GM12878 (cell line): ENCODE results near the gene SNAI1. TPM values are rescaled to one million over a fixed set of nuclear protein-coding genes. Genes with fewer than 3 reads are reported as not detected.

Experiments used
- BMI1 ChIP-seq: fragments of 450-650 bp; IDR thresholded peaks from 2 replicates; pipeline ENCODE4 v1.6.1; 2016; ENCODE audit warnings: mild to moderate bottlenecking, moderate library complexity, borderline replicate concordance
- FOS ChIP-seq: IDR thresholded peaks from 3 replicates; pipeline ENCODE4 v1.6.1; 2011; ENCODE audit warnings: borderline replicate concordance; ENCODE audit not compliant: insufficient read length; ENCODE audit errors: extremely low read depth
- IRF4 ChIP-seq: IDR thresholded peaks from 2 replicates; pipeline ENCODE4 v1.6.1; 2011; ENCODE audit warnings: low read depth, low read length
- KAT2A ChIP-seq: conservative IDR thresholded peaks from 2 replicates; pipeline ENCODE4 v1.6.1; 2011; ENCODE audit warnings: low read depth, low read length; ENCODE audit not compliant: control insufficient read depth
- KLF5 ChIP-seq: fragments of 450-650 bp; IDR thresholded peaks from 2 replicates; pipeline ENCODE4 v1.6.1; 2014; ENCODE audit warnings: mild to moderate bottlenecking; ENCODE audit not compliant: partially characterized antibody
- LARP7 ChIP-seq: fragments of 450-650 bp; IDR thresholded peaks from 2 replicates; pipeline ENCODE4 v1.6.1; 2017; ENCODE audit warnings: mild to moderate bottlenecking
- MTA3 ChIP-seq: IDR thresholded peaks from 2 replicates; pipeline ENCODE4 v1.6.1; 2012; ENCODE audit warnings: low read length, inconsistent platforms, borderline replicate concordance
- MXI1 ChIP-seq: fragments of 150-350 bp; IDR thresholded peaks from 2 replicates; pipeline ENCODE4 v1.6.1; 2011; ENCODE audit warnings: low read depth, mild to moderate bottlenecking, inconsistent platforms, low read length, improper control_type of control experiment
- RELB ChIP-seq: fragments of 450-650 bp; IDR thresholded peaks from 2 replicates; pipeline ENCODE4 v1.6.1; 2017; ENCODE audit warnings: low read depth, mild to moderate bottlenecking, moderate library complexity
- REST ChIP-seq: IDR thresholded peaks from 2 replicates; pipeline ENCODE4 v1.6.1; 2012; ENCODE audit warnings: mild to moderate bottlenecking, low read depth, low read length
- RFX5 ChIP-seq: IDR thresholded peaks from 2 replicates; pipeline ENCODE4 v1.6.1; 2011; ENCODE audit warnings: low read depth, low read length, improper control_type of control experiment
- RUNX3 ChIP-seq: IDR thresholded peaks from 2 replicates; pipeline ENCODE4 v1.6.1; 2012; ENCODE audit warnings: low read length, inconsistent platforms
- SP1 ChIP-seq: IDR thresholded peaks from one replicate; pipeline ENCODE4 v1.6.1; 2011; ENCODE audit warnings: low read depth, low read length
- TCF3 ChIP-seq: IDR thresholded peaks from 2 replicates; pipeline ENCODE4 v1.6.1; 2012; ENCODE audit warnings: low read depth, mild to moderate bottlenecking, low read length, borderline replicate concordance; ENCODE audit not compliant: insufficient read depth
- ZNF384 ChIP-seq: IDR thresholded peaks from 2 replicates; pipeline ENCODE4 v1.6.1; 2012; ENCODE audit warnings: low read depth, mild to moderate bottlenecking, low read length, improper control_type of control experiment, borderline replicate concordance
- ZNF592 ChIP-seq: fragments of 450-650 bp; IDR thresholded peaks from 2 replicates; pipeline ENCODE4 v1.6.1; 2017; ENCODE audit warnings: mild to moderate bottlenecking, moderate library complexity
- polyA plus RNA-seq, 11 experiments: library from polyadenylated mRNA; depleted of rRNA in 4 of 11; unstranded in 6 of 11; stranded (reverse) in 5 of 11; fragments of >200 nt; fragmentation: Nextera tagmentation in 4 of 11; fragmentation: Illumina TruSeq in 1 of 11; extraction: Ambion mirVana in 4 of 11; extraction: Trizol in 1 of 11; gene quantifications; 1 replicate in 1 of 11; 2 replicates in 10 of 11; pipeline versions ENCODE4 v1.2.1 to v1.2.3, GENCODE V29; 2011 to 2016; ENCODE audit warnings: inconsistent platforms in 2 of 11, missing spikeins in 2 of 11, low read depth in 1 of 11
- total RNA-seq, 4 experiments: library from RNA; depleted of rRNA in 3 of 4; stranded (reverse); fragments of >200 nt in 3 of 4; fragmentation: Illumina TruSeq in 1 of 4; extraction: Trizol in 1 of 4; gene quantifications; 2 replicates each; pipeline versions ENCODE4 v1.2.1 to v1.2.3, GENCODE V29; 2013 to 2021
- TF ChIP-seq, protein P1 (sequence below): fragments of 450-650 bp; IDR thresholded peaks from 2 replicates; pipeline ENCODE4 v1.6.1; 2017; ENCODE audit warnings: mild to moderate bottlenecking, moderate library complexity

SNAI1 gene
- total and polyA plus RNA-seq, 10 of the 15 experiments (the other 5 are each of a cell fraction or from before 2014, with no cell fraction given) = 0.11 to 0.79 (median 0.24) TPM; not detected in 2

DNA sequence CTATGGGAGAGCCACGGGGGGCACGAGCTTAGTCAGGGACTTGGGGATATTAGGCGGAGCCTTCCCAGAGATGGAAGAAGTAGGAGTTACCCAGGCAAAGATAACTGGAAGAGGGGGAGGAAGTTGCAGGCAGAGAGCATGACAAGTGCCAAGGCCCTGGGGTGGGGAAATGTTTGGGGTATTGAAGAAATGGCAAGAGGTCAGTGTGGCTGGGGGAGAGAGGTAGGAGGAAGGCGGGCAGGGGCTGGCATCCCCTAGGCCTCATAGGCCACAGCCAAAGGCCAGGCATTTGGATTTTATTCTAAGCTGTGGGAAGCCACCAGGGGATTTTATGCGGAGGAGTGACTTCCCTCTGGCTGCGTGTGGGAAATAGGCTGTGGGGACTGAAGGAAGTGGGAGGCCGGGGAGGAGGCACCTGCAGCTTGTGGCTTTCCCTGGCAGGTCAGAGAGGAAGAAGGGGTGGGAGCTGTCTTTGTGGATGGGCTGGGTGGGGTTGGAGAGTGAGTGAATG lies 22.7 kb downstream of the SNAI1 start (continued):
- TF ChIP-seq ZNF592 = no peak
- no peak for TF ChIP-seq IRF4
- TF ChIP-seq, protein P1, sequence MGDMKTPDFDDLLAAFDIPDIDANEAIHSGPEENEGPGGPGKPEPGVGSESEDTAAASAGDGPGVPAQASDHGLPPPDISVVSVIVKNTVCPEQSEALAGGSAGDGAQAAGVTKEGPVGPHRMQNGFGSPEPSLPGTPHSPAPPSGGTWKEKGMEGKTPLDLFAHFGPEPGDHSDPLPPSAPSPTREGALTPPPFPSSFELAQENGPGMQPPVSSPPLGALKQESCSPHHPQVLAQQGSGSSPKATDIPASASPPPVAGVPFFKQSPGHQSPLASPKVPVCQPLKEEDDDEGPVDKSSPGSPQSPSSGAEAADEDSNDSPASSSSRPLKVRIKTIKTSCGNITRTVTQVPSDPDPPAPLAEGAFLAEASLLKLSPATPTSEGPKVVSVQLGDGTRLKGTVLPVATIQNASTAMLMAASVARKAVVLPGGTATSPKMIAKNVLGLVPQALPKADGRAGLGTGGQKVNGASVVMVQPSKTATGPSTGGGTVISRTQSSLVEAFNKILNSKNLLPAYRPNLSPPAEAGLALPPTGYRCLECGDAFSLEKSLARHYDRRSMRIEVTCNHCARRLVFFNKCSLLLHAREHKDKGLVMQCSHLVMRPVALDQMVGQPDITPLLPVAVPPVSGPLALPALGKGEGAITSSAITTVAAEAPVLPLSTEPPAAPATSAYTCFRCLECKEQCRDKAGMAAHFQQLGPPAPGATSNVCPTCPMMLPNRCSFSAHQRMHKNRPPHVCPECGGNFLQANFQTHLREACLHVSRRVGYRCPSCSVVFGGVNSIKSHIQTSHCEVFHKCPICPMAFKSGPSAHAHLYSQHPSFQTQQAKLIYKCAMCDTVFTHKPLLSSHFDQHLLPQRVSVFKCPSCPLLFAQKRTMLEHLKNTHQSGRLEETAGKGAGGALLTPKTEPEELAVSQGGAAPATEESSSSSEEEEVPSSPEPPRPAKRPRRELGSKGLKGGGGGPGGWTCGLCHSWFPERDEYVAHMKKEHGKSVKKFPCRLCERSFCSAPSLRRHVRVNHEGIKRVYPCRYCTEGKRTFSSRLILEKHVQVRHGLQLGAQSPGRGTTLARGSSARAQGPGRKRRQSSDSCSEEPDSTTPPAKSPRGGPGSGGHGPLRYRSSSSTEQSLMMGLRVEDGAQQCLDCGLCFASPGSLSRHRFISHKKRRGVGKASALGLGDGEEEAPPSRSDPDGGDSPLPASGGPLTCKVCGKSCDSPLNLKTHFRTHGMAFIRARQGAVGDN = no peak
- TF ChIP-seq SP1 = no peak
- no peak for TF ChIP-seq ZNF384
- no peak for TF ChIP-seq RFX5
- TF ChIP-seq REST = no peak
- TF ChIP-seq RELB = peak; percentile 37; the same call in 1 of the 2 replicates
- TF ChIP-seq MTA3 = no peak
- no peak for TF ChIP-seq TCF3
- peak; percentile 68 for TF ChIP-seq RUNX3
- no peak for TF ChIP-seq KAT2A
- TF ChIP-seq LARP7 = no peak
- TF ChIP-seq BMI1 = no peak
- no peak for TF ChIP-seq KLF5
- TF ChIP-seq FOS = no peak
- no peak for TF ChIP-seq MXI1
